K562 (cell line): ENCODE data around the gene TULP3. TPM values are rescaled to one million over a fixed set of nuclear protein-coding genes. Genes with fewer than 3 reads are reported as not detected.

Source experiments
- ATAC-seq: fragments of 200-7000 bp; cut with Tn5 transposase; 3 replicates; pipeline ENCODE4 v1.9.1; 2020; ENCODE audit warnings: moderate library complexity
- BruUV-seq: library from RNA; stranded (reverse); fragments of 400-500 nt; replicated peaks from 2 replicates; lab custom pipeline; 2021; lab: Mats Ljungman, UMichigan
- CTCF ChIA-PET: fragments of 300-600 bp; formaldehyde crosslinking; extraction: SDS; loops from one replicate; lab custom pipeline; 2021; ENCODE audit warnings: low intra/inter-chr PET ratio; lab: Yijun Ruan, JAX
- POLR2A ChIA-PET: fragments of 300-600, 350-650 bp; sonication (Branson Sonifier 250); formaldehyde crosslinking; extraction: SDS; loops from one replicate; lab custom pipeline; 2021; ENCODE audit warnings: antibody characterized with exemption, inconsistent platforms; lab: Yijun Ruan, JAX
- DNase-seq, 4 experiments: peaks; one replicate each; pipeline versions ENCODE4 v3.0.0 to v3.0.0-alpha.2; 2011 to 2018; ENCODE audit warnings: low spot score in 3 of 4, mixed read lengths in 3 of 4; ENCODE audit errors: extremely low read depth in 1 of 4
- FAIRE-seq: peaks from 2 replicates; lab custom pipeline; 2011; peaks lifted over from hg19 to GRCh38; lab: Jason Lieb, UNC
- H2AFZ ChIP-seq: 2 replicates; pipeline ENCODE4 v1.6.0; 2011; ENCODE audit warnings: low read depth, low read length, control low read depth, inconsistent platforms
- H3K27ac ChIP-seq: fragments of 200-600 bp; 3 replicates; pipeline ENCODE4 v1.8.0; 2011; ENCODE audit warnings: low read depth, mild to moderate bottlenecking, control low read depth, inconsistent platforms, low read length, moderate library complexity, mixed read lengths; ENCODE audit errors: extremely low read depth
- H3K27me3 ChIP-seq, 2 experiments: fragments of 300-600 bp in 1 of 2; 2 replicates in 1 of 2; 3 replicates in 1 of 2; pipeline versions ENCODE4 v1.6.0 to v1.8.0; 2011; ENCODE audit warnings: inconsistent platforms in 2 of 2, low read length in 2 of 2, mild to moderate bottlenecking in 1 of 2, mixed read lengths in 1 of 2, moderate library complexity in 1 of 2; ENCODE audit not compliant: control insufficient read depth in 2 of 2, insufficient read depth in 2 of 2
- H3K36me3 ChIP-seq: fragments of 300-600 bp; 3 replicates; pipeline ENCODE4 v1.8.0; 2011; ENCODE audit warnings: mild to moderate bottlenecking, low read length, inconsistent platforms; ENCODE audit not compliant: control insufficient read depth, insufficient read depth
- H3K4me1 ChIP-seq, 2 experiments: fragments of 200-600 bp in 1 of 2; replicated peaks in 1 of 2; 2 replicates in 1 of 2; 3 replicates in 1 of 2; pipeline versions ENCODE4 v1.5.1 to v1.8.0; 2011; ENCODE audit warnings: inconsistent platforms in 2 of 2, low read length in 2 of 2, mild to moderate bottlenecking in 1 of 2, mixed read lengths in 1 of 2, moderate library complexity in 1 of 2; ENCODE audit not compliant: control insufficient read depth in 2 of 2, insufficient read depth in 2 of 2
- H3K4me2 ChIP-seq: 2 replicates; pipeline ENCODE4 v1.6.1; 2011; ENCODE audit warnings: low read length, control low read depth, inconsistent platforms, mixed read lengths; ENCODE audit not compliant: insufficient read depth
- H3K4me3 ChIP-seq: fragments of 200-600 bp; sonication (generic), shearing (Covaris generic); 2 replicates; pipeline ENCODE4 v1.5.1; 2016; ENCODE audit warnings: control low read depth, inconsistent platforms
- H3K79me2 ChIP-seq: fragments of 200-600 bp; 3 replicates; pipeline ENCODE4 v1.8.0; 2011; ENCODE audit warnings: low read length, inconsistent platforms; ENCODE audit not compliant: control insufficient read depth, insufficient read depth
- H3K9ac ChIP-seq, 2 experiments: 2 replicates each; pipeline versions ENCODE4 v1.6.0 to v1.6.1; 2011; ENCODE audit warnings: low read depth in 2 of 2, low read length in 2 of 2, control low read depth in 1 of 2, inconsistent platforms in 1 of 2, mild to moderate bottlenecking in 1 of 2, mixed read lengths in 1 of 2; ENCODE audit not compliant: insufficient read depth in 1 of 2
- H3K9me1 ChIP-seq: one replicate; pipeline ENCODE4 v1.6.0; 2011; ENCODE audit warnings: inconsistent platforms, mild to moderate bottlenecking, low read length, moderate library complexity; ENCODE audit not compliant: control insufficient read depth, insufficient read depth
- H3K9me3 ChIP-seq: replicated peaks from 2 replicates; pipeline ENCODE4 v1.5.1; 2011; ENCODE audit warnings: low read depth, low read length, inconsistent platforms; ENCODE audit not compliant: control insufficient read depth, insufficient read depth
- H4K20me1 ChIP-seq: replicated peaks from 2 replicates; pipeline ENCODE4 v1.6.1; 2011; ENCODE audit warnings: low read length, inconsistent platforms, mixed read lengths; ENCODE audit not compliant: control insufficient read depth, insufficient read depth
- GATAD2A ChIP-seq: fragments of 450-650 bp; IDR thresholded peaks from 2 replicates; pipeline ENCODE4 v1.6.1; 2017
- GTF2E2 ChIP-seq: fragments of 200-800 bp; sonication (Bioruptor generic); IDR thresholded peaks from 2 replicates; pipeline ENCODE4 v1.6.1; 2016; ENCODE audit warnings: missing genetic modification characterization, missing compliant biosample characterization
- NUFIP1 ChIP-seq: fragments of 450-650 bp; IDR thresholded peaks from 2 replicates; pipeline ENCODE4 v1.6.1; 2018; ENCODE audit not compliant: partially characterized antibody
- SP2 ChIP-seq: IDR thresholded peaks from 2 replicates; pipeline ENCODE4 v1.6.1; 2011; ENCODE audit warnings: mild to moderate bottlenecking, low read depth, low read length, moderate library complexity; ENCODE audit not compliant: poor library complexity, severe bottlenecking; ENCODE audit errors: extremely low read depth
- ZZZ3 ChIP-seq: fragments of 450-650 bp; IDR thresholded peaks from 2 replicates; pipeline ENCODE4 v1.6.1; 2016; ENCODE audit warnings: antibody characterized with exemption, mild to moderate bottlenecking, moderate library complexity
- WGBS: fragments of 100-300 bp; shearing (Covaris generic); methylation state at CpG from one replicate; pipeline ENCODE4 v1.1.6; 2016; ENCODE audit warnings: low coverage, mixed read lengths; ENCODE audit not compliant: insufficient coverage; ENCODE audit errors: missing lambda C conversion rate; 5-methylcytosine and 5-hydroxymethylcytosine counted together
- in situ Hi-C: fragments of 300-500 bp; cut with MboI; formaldehyde crosslinking; loops from 4 replicates; pipeline ENCODE4 v1.15.0; 2018; ENCODE audit warnings: inconsistent platforms, mixed read lengths
- intact Hi-C: fragments of 100-400 bp; cut with micrococcal nuclease; formaldehyde crosslinking; loops from 2 replicates; pipeline ENCODE4 v1.14.2; 2022
- polyA plus RNA-seq, 8 experiments: library from polyadenylated mRNA; depleted of rRNA in 4 of 8; stranded (reverse) in 5 of 8; unstranded in 3 of 8; fragments of >200 nt; fragmentation: Nextera tagmentation in 2 of 8; fragmentation: Illumina TruSeq in 1 of 8; extraction: Ambion mirVana in 2 of 8; extraction: Trizol in 1 of 8; gene quantifications; 2 replicates each; pipeline versions ENCODE4 v1.2.1 to v1.2.3, GENCODE V29; 2011 to 2014; ENCODE audit warnings: inconsistent platforms in 1 of 8, missing spikeins in 1 of 8
- total RNA-seq, 7 experiments: library from RNA; depleted of rRNA in 6 of 7; stranded (reverse); fragments of >200 nt in 6 of 7; fragmentation: Illumina TruSeq in 2 of 7; extraction: Trizol in 2 of 7; gene quantifications; 2 replicates each; pipeline versions ENCODE4 v1.2.1 to v1.2.3, GENCODE V29; 2011 to 2021; ENCODE audit warnings: low replicate concordance in 1 of 7
- TF ChIP-seq, protein P1 (sequence below), 2 experiments: fragments of 450-650 bp; conservative IDR thresholded peaks; 2 replicates each; pipeline ENCODE4 v1.6.1; 2017; ENCODE audit warnings: mild to moderate bottlenecking in 2 of 2, moderate library complexity in 2 of 2
- TF ChIP-seq, protein P2 (sequence below): fragments of 250-450 bp; sonication (Bioruptor Pico); IDR thresholded peaks from 2 replicates; pipeline ENCODE4 v1.4.0; 2020
- TF ChIP-seq, protein P3 (sequence below): fragments of 250-450 bp; sonication (Bioruptor Pico); IDR thresholded peaks from 2 replicates; pipeline ENCODE4 v1.4.0; 2020; ENCODE audit warnings: borderline replicate concordance
- TF ChIP-seq, protein P4 (sequence below): fragments of 450-650 bp; IDR thresholded peaks from 2 replicates; pipeline ENCODE4 v1.6.1; 2016; ENCODE audit warnings: low read depth

TULP3 gene
- total and polyA plus RNA-seq, 9 of the 15 experiments (the other 6 are each of a cell fraction or from before 2014, with no cell fraction given): 3.6 to 13.3 (median 7.3) TPM

DNA sequence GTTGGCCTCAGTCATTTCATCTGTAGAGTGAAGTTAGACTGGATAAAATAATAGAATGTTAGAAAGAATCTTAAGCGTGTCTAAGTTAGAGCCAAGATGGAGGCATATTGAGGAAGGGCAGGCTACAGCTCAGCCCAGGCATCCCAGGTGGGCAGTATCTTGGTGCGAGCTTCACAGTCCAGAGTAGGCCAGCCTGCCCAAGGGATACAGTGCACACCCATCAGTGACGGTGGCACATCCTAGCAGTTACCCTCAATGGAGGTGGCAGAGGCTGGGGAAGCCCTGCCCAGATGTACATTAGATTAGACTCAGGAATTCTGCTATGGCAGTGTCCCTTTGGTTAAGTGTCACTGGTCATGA, 21.5 kb downstream of the TULP3 start (continued):
- TF ChIP-seq NUFIP1: no peak
- TF ChIP-seq, protein P1, sequence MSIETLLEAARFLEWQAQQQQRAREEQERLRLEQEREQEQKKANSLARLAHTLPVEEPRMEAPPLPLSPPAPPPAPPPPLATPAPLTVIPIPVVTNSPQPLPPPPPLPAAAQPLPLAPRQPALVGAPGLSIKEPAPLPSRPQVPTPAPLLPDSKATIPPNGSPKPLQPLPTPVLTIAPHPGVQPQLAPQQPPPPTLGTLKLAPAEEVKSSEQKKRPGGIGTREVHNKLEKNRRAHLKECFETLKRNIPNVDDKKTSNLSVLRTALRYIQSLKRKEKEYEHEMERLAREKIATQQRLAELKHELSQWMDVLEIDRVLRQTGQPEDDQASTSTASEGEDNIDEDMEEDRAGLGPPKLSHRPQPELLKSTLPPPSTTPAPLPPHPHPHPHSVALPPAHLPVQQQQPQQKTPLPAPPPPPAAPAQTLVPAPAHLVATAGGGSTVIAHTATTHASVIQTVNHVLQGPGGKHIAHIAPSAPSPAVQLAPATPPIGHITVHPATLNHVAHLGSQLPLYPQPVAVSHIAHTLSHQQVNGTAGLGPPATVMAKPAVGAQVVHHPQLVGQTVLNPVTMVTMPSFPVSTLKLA (conservative IDR thresholded peaks at IDR 0.05): no peak

DNA sequence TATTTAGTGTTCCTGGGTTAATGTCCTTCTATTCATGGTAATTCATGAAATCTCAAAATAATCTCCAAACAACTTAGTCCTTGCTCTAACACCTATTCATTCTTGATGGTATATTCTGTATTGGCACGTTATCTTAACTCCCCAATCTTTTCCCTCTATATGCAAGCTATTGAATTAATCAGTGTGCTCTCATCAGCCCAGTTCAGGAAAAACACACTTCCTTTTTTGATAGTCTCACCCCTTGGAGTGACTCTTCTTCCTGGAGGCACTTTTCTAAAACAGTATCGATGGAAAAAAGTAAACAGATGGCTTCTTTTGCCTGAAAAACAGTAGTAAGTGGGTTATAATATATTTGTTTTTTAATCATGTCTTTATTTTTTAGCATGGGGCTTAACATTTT, 28.6 kb downstream of the TULP3 start:
- no peaks in the 10 kb centered on the region for H4K20me1 ChIP-seq
- ChIA-PET CTCF (no interaction called here), POLR2A (no interaction called here)
- H3K27me3 ChIP-seq: no peaks in the 10 kb centered on the region
- H3K27ac ChIP-seq: no peak overlapping the region
- in situ Hi-C loops: no loop called here
- H2AFZ ChIP-seq: no peak overlapping the region
- no peak for FAIRE-seq
- DNase-seq: no peak
- 32% methylated on average over 2 of the region's 2 CpGs for WGBS
- H3K4me3 ChIP-seq: no peak overlapping the region
- no peak for ATAC-seq
- no peaks in the 10 kb centered on the region for H3K4me1 ChIP-seq
- H3K9me3 ChIP-seq: no peaks in the 10 kb centered on the region
- intact Hi-C loops: no loop called here
- H3K79me2 ChIP-seq: no peaks in the 10 kb centered on the region
- peaks cover 16% of the 10 kb centered on the region; the same call in 1 of the 3 replicates for H3K36me3 ChIP-seq
- H3K9me1 ChIP-seq: no peaks in the 10 kb centered on the region
- H3K9ac ChIP-seq: no peak overlapping the region
- BruUV-seq: no TSS peak
- no peak overlapping the region for H3K4me2 ChIP-seq
- TF ChIP-seq, protein P2, sequence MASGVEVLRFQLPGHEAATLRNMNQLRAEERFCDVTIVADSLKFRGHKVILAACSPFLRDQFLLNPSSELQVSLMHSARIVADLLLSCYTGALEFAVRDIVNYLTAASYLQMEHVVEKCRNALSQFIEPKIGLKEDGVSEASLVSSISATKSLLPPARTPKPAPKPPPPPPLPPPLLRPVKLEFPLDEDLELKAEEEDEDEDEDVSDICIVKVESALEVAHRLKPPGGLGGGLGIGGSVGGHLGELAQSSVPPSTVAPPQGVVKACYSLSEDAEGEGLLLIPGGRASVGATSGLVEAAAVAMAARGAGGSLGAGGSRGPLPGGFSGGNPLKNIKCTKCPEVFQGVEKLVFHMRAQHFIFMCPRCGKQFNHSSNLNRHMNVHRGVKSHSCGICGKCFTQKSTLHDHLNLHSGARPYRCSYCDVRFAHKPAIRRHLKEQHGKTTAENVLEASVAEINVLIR: no peak
- TF ChIP-seq, protein P3, sequence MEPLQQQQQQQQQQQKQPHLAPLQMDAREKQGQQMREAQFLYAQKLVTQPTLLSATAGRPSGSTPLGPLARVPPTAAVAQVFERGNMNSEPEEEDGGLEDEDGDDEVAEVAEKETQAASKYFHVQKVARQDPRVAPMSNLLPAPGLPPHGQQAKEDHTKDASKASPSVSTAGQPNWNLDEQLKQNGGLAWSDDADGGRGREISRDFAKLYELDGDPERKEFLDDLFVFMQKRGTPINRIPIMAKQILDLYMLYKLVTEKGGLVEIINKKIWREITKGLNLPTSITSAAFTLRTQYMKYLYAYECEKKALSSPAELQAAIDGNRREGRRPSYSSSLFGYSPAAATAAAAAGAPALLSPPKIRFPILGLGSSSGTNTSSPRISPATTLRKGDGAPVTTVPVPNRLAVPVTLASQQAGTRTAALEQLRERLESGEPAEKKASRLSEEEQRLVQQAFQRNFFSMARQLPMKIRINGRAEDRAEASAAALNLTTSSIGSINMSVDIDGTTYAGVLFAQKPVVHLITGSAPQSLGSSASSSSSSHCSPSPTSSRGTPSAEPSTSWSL: no peak
- TF ChIP-seq SP2 (no peak), ZZZ3 (no peak), GATAD2A (no peak), GTF2E2 (tag) (no peak)
- TF ChIP-seq, protein P4, sequence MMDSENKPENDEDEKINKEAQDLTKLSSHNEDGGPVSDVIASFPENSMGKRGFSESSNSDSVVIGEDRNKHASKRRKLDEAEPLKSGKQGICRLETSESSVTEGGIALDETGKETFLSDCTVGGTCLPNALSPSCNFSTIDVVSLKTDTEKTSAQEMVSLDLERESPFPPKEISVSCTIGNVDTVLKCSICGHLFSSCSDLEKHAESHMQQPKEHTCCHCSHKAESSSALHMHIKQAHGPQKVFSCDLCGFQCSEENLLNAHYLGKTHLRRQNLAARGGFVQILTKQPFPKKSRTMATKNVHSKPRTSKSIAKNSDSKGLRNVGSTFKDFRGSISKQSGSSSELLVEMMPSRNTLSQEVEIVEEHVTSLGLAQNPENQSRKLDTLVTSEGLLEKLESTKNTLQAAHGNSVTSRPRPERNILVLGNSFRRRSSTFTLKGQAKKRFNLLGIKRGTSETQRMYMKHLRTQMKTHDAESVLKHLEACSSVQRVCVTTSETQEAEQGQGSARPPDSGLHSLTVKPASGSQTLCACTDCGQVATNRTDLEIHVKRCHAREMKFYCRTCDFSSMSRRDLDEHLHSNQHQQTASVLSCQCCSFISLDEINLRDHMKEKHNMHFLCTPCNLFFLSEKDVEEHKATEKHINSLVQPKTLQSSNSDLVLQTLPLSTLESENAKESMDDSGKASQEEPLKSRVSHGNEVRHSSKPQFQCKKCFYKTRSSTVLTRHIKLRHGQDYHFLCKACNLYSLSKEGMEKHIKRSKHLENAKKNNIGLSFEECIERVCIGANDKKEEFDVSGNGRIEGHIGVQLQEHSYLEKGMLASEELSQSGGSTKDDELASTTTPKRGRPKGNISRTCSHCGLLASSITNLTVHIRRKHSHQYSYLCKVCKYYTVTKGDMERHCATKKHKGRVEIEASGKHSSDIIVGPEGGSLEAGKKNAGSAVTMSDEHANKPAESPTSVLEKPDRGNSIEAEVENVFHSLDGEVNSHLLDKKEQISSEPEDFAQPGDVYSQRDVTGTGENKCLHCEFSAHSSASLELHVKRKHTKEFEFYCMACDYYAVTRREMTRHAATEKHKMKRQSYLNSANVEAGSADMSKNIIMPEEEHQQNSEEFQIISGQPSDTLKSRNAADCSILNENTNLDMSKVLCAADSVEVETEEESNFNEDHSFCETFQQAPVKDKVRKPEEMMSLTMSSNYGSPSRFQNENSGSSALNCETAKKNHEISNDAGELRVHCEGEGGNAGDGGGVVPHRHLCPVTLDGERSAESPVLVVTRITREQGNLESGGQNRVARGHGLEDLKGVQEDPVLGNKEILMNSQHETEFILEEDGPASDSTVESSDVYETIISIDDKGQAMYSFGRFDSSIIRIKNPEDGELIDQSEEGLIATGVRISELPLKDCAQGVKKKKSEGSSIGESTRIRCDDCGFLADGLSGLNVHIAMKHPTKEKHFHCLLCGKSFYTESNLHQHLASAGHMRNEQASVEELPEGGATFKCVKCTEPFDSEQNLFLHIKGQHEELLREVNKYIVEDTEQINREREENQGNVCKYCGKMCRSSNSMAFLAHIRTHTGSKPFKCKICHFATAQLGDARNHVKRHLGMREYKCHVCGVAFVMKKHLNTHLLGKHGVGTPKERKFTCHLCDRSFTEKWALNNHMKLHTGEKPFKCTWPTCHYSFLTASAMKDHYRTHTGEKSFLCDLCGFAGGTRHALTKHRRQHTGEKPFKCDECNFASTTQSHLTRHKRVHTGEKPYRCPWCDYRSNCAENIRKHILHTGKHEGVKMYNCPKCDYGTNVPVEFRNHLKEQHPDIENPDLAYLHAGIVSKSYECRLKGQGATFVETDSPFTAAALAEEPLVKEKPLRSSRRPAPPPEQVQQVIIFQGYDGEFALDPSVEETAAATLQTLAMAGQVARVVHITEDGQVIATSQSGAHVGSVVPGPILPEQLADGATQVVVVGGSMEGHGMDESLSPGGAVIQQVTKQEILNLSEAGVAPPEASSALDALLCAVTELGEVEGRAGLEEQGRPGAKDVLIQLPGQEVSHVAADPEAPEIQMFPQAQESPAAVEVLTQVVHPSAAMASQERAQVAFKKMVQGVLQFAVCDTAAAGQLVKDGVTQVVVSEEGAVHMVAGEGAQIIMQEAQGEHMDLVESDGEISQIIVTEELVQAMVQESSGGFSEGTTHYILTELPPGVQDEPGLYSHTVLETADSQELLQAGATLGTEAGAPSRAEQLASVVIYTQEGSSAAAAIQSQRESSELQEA: no peak
